WTC11 (cell line): ENCODE measurements around the gene ACTR3C. TPM values are rescaled to one million over a fixed set of nuclear protein-coding genes. Genes with fewer than 3 reads are reported as not detected.

Source experiments
- ATAC-seq: fragments of 200-7000 bp; cut with Tn5 transposase; 2 replicates; pipeline ENCODE4 v1.10.0; 2021; ENCODE audit warnings: mild to moderate bottlenecking, moderate library complexity
- CTCF ChIA-PET: fragments of 300-600 bp; sonication (Branson Sonifier 250); formaldehyde crosslinking; loops from one replicate; lab custom pipeline; 2021; ENCODE audit warnings: antibody characterized with exemption; lab: Charles Lee
- POLR2A ChIA-PET: fragments of 350-600 bp; sonication (Branson Sonifier 250); formaldehyde crosslinking; loops from one replicate; lab custom pipeline; 2021; ENCODE audit warnings: antibody characterized with exemption; lab: Charles Lee
- DNase-seq: peaks from one replicate; pipeline ENCODE4 v3.0.0; 2021; ENCODE audit warnings: low spot score
- H3K27ac Mint-ChIP-seq: 2 replicates; pipeline ENCODE4 v1.8.0; 2021; ENCODE audit warnings: mixed read lengths
- H3K27me3 Mint-ChIP-seq: 2 replicates; pipeline ENCODE4 v1.8.0; 2021; ENCODE audit warnings: low read depth, mild to moderate bottlenecking, moderate library complexity, mixed read lengths
- H3K36me3 Mint-ChIP-seq: 2 replicates; pipeline ENCODE4 v1.8.0; 2021; ENCODE audit warnings: mixed read lengths
- H3K4me1 Mint-ChIP-seq: 2 replicates; pipeline ENCODE4 v1.8.0; 2022; ENCODE audit warnings: mixed read lengths
- H3K4me3 Mint-ChIP-seq: 2 replicates; pipeline ENCODE4 v1.8.0; 2021; ENCODE audit warnings: mild to moderate bottlenecking, moderate library complexity, mixed read lengths
- H3K9me3 Mint-ChIP-seq: 2 replicates; pipeline ENCODE4 v1.8.0; 2021; ENCODE audit warnings: mixed read lengths
- AFF4 ChIP-seq: sonication (generic); formaldehyde crosslinking; IDR thresholded peaks from 2 replicates; pipeline ENCODE4 v1.8.1; 2023; ENCODE audit warnings: mild to moderate bottlenecking, missing genetic modification reagents, borderline replicate concordance
- ATF2 ChIP-seq: sonication (generic); formaldehyde crosslinking; IDR thresholded peaks from 2 replicates; pipeline ENCODE4 v1.8.1; 2022; ENCODE audit warnings: low read depth, missing genetic modification reagents, borderline replicate concordance
- CBFB ChIP-seq: sonication (generic); formaldehyde crosslinking; IDR thresholded peaks from 2 replicates; pipeline ENCODE4 v1.8.1; 2022; ENCODE audit warnings: mild to moderate bottlenecking, low read depth, missing genetic modification reagents
- CREM ChIP-seq: sonication (generic); formaldehyde crosslinking; IDR thresholded peaks from 2 replicates; pipeline ENCODE4 v1.8.1; 2022; ENCODE audit warnings: mild to moderate bottlenecking, missing genetic modification reagents, moderate library complexity
- ERG ChIP-seq: fragments of 250-450 bp; sonication (Bioruptor Pico); IDR thresholded peaks from 2 replicates; pipeline ENCODE4 v1.8.0; 2021; ENCODE audit warnings: mild to moderate bottlenecking
- ETV6 ChIP-seq: sonication (generic); formaldehyde crosslinking; IDR thresholded peaks from 2 replicates; pipeline ENCODE4 v1.8.1; 2022; ENCODE audit warnings: mild to moderate bottlenecking, missing genetic modification reagents
- FOXP1 ChIP-seq: sonication (generic); formaldehyde crosslinking; IDR thresholded peaks from 2 replicates; pipeline ENCODE4 v1.8.0; 2022; ENCODE audit warnings: missing genetic modification reagents, mild to moderate bottlenecking, moderate library complexity, borderline replicate concordance
- FOXP4 ChIP-seq: sonication (generic); formaldehyde crosslinking; IDR thresholded peaks from 2 replicates; pipeline ENCODE4 v1.8.0; 2022; ENCODE audit warnings: mild to moderate bottlenecking, missing genetic modification reagents
- IRF2 ChIP-seq: sonication (generic); formaldehyde crosslinking; IDR thresholded peaks from 2 replicates; pipeline ENCODE4 v1.8.0; 2022; ENCODE audit warnings: low read depth, missing genetic modification reagents, borderline replicate concordance
- NFYB ChIP-seq: sonication (generic); formaldehyde crosslinking; conservative IDR thresholded peaks from 2 replicates; pipeline ENCODE4 v1.8.0; 2022; ENCODE audit warnings: low read depth, missing genetic modification reagents
- OVOL2 ChIP-seq: fragments of 250-450 bp; sonication (Bioruptor Pico); IDR thresholded peaks from 2 replicates; pipeline ENCODE4 v1.9.0; 2021; ENCODE audit warnings: mild to moderate bottlenecking, borderline replicate concordance
- RELA ChIP-seq: sonication (generic); formaldehyde crosslinking; IDR thresholded peaks from 2 replicates; pipeline ENCODE4 v1.8.1; 2022; ENCODE audit warnings: missing genetic modification reagents, mild to moderate bottlenecking, borderline replicate concordance
- SOX15 ChIP-seq: fragments of 250-450 bp; sonication (Bioruptor Pico); IDR thresholded peaks from 2 replicates; pipeline ENCODE4 v1.9.0; 2021; ENCODE audit warnings: mild to moderate bottlenecking
- TP53 ChIP-seq: sonication (generic); formaldehyde crosslinking; IDR thresholded peaks from 2 replicates; pipeline ENCODE4 v1.8.1; 2023; ENCODE audit warnings: mild to moderate bottlenecking, missing genetic modification reagents
- ZMAT4 ChIP-seq: fragments of 250-450 bp; sonication (Bioruptor Pico); IDR thresholded peaks from 2 replicates; pipeline ENCODE4 v1.9.0; 2021; ENCODE audit warnings: mild to moderate bottlenecking
- ZNF138 ChIP-seq: sonication (generic); formaldehyde crosslinking; conservative IDR thresholded peaks from 2 replicates; pipeline ENCODE4 v1.8.1; 2022; ENCODE audit warnings: mild to moderate bottlenecking, moderate library complexity, missing genetic modification reagents
- ZNF281 ChIP-seq: sonication (generic); formaldehyde crosslinking; IDR thresholded peaks from 2 replicates; pipeline ENCODE4 v1.8.0; 2023; ENCODE audit warnings: mild to moderate bottlenecking, missing genetic modification reagents
- ZNF317 ChIP-seq: sonication (generic); formaldehyde crosslinking; IDR thresholded peaks from 2 replicates; pipeline ENCODE4 v1.8.1; 2023; ENCODE audit warnings: low read depth, mild to moderate bottlenecking, moderate library complexity, missing genetic modification reagents, borderline replicate concordance
- ZNF396 ChIP-seq: fragments of 250-450 bp; sonication (Bioruptor Pico); IDR thresholded peaks from 2 replicates; pipeline ENCODE4 v1.8.0; 2021; ENCODE audit warnings: mild to moderate bottlenecking, moderate library complexity, borderline replicate concordance
- ZNF416 ChIP-seq: fragments of 250-450 bp; sonication (Bioruptor Pico); IDR thresholded peaks from 2 replicates; pipeline ENCODE4 v1.9.0; 2021; ENCODE audit warnings: mild to moderate bottlenecking, inconsistent platforms
- total RNA-seq: library from RNA; stranded (reverse); gene quantifications from 3 replicates; pipeline ENCODE4 v1.2.3, GENCODE V29; 2021

The ACTR3C gene
- total RNA-seq, 1 experiment from 2014 or later: 1.4 TPM

GRCh38 chr7:150358988-150359621 is 35.8 kb upstream of the ACTR3C start (continued):
- TF ChIP-seq ZNF281 (CRISPR knock-in tag) (no peak), FOXP4 (CRISPR knock-in tag) (no peak)
- TF ChIP-seq, all 79 proteins: peak for 0

GRCh38 chr7:150358433-150358832 is 35.1 kb upstream of the ACTR3C start:
- no peak overlapping the region for H3K4me3 Mint-ChIP-seq
- peaks cover 40% of the 10 kb centered on the region for H3K4me1 Mint-ChIP-seq
- ChIA-PET CTCF (interaction anchor here (0.6 to 1.0 kb wide), 4 partner anchors 11 to 37 kb away, joined by 4 read pairs; no protein-coding TSS in a partner anchor), POLR2A (interaction anchor here (0.7 kb wide), 1 partner anchor 49 kb away, joined by 5 read pairs; no protein-coding TSS in a partner anchor)
- no peaks in the 10 kb centered on the region for H3K36me3 Mint-ChIP-seq
- DNase-seq (no peak), ATAC-seq (no peak)
- no peaks in the 10 kb centered on the region; the same call in 1 of the 2 replicates for H3K27me3 Mint-ChIP-seq
- TF ChIP-seq ETV6 (no peak), ZNF396 (no peak), ZMAT4 (CRISPR knock-in tag) (no peak), ERG (CRISPR knock-in tag) (no peak), IRF2 (CRISPR knock-in tag) (no peak), TP53 (CRISPR knock-in tag) (no peak), FOXP1 (no peak), CREM (no peak), AFF4 (CRISPR knock-in tag) (no peak), RELA (CRISPR knock-in tag) (no peak), ATF2 (CRISPR knock-in tag) (no peak), SOX15 (CRISPR knock-in tag) (no peak), NFYB (CRISPR knock-in tag) (no peak), ZNF317 (CRISPR knock-in tag) (no peak), ZNF416 (CRISPR knock-in tag) (no peak), CBFB (no peak), OVOL2 (CRISPR knock-in tag) (no peak), ZNF138 (CRISPR knock-in tag) (no peak)
- H3K27ac Mint-ChIP-seq: no peak overlapping the region
- no peaks in the 10 kb centered on the region; the same call in 1 of the 2 replicates for H3K9me3 Mint-ChIP-seq
